HCT116 (cell line): ENCODE results near the gene RASSF7. TPM values are rescaled to one million over a fixed set of nuclear protein-coding genes. Genes with fewer than 3 reads are reported as not detected.

Experiments
- ATAC-seq: fragments of 200-7000 bp; cut with Tn5 transposase; 2 replicates; pipeline ENCODE4 v1.9.1; 2020; ENCODE audit warnings: mild to moderate bottlenecking, moderate library complexity
- BruUV-seq: library from RNA; stranded (reverse); fragments of 400-500 nt; replicated peaks from 2 replicates; lab custom pipeline; 2021; lab: Mats Ljungman, UMichigan
- CTCF ChIA-PET: fragments of 300-600 bp; sonication (Branson Sonifier 250); formaldehyde crosslinking; loops from one replicate; lab custom pipeline; 2021; ENCODE audit warnings: antibody characterized with exemption; lab: Charles Lee
- POLR2A ChIA-PET: fragments of 300-600, 350-600 bp; sonication (Branson Sonifier 250); formaldehyde crosslinking; loops from one replicate; lab custom pipeline; 2021; ENCODE audit warnings: antibody characterized with exemption; lab: Charles Lee
- RAD21 ChIA-PET, 2 experiments: fragments of 300-600 bp; sonication (Branson Sonifier 250); formaldehyde crosslinking; loops; one replicate each; lab custom pipeline; 2023; ENCODE audit warnings: low total read pairs in 2 of 2; ENCODE audit not compliant: uncharacterized antibody in 2 of 2, unreplicated experiment in 2 of 2, low non-redundant PET in 1 of 2; lab: Charles Lee
- DNase-seq: peaks from one replicate; pipeline ENCODE4 v3.0.0-alpha.2; 2010; ENCODE audit warnings: low read depth, low spot score
- H2AFZ ChIP-seq: fragments of 200-600 bp; shearing (Covaris generic), sonication (generic); 2 replicates; pipeline ENCODE4 v1.6.1; 2017; ENCODE audit warnings: low read depth, mixed run types, mixed read lengths, antibody characterized with exemption, low read length; ENCODE audit not compliant: poor library complexity, severe bottlenecking
- H3K27ac ChIP-seq: 2 replicates; pipeline ENCODE4 v1.5.1; 2012; ENCODE audit warnings: low read depth, low read length
- H3K27me3 ChIP-seq: fragments of 200-600 bp; sonication (generic); 2 replicates; pipeline ENCODE4 v1.6.1; 2016; ENCODE audit warnings: mixed run types, low read length, mixed read lengths; ENCODE audit not compliant: insufficient read depth
- H3K36me3 ChIP-seq, 2 experiments: fragments of 200-500 bp in 1 of 2; fragments of 200-600 bp in 1 of 2; sonication (Bioruptor generic) in 1 of 2; sonication (generic) in 1 of 2; 2 replicates each; pipeline versions ENCODE4 v1.5.1 to v1.6.1; 2014 to 2016; ENCODE audit warnings: low read length in 2 of 2, inconsistent platforms in 1 of 2, mixed read lengths in 1 of 2, mixed run types in 1 of 2; ENCODE audit not compliant: insufficient read depth in 2 of 2, control insufficient read depth in 1 of 2
- H3K4me1 ChIP-seq, 2 experiments: fragments of 200-600 bp in 1 of 2; sonication (generic) in 1 of 2; 2 replicates each; pipeline versions ENCODE4 v1.5.1 to v1.6.1; 2012 to 2017; ENCODE audit warnings: low read length in 2 of 2, inconsistent platforms in 1 of 2, mild to moderate bottlenecking in 1 of 2, mixed read lengths in 1 of 2, mixed run types in 1 of 2, moderate library complexity in 1 of 2; ENCODE audit not compliant: insufficient read depth in 2 of 2, control insufficient read depth in 1 of 2
- H3K4me2 ChIP-seq: fragments of 200-600 bp; sonication (generic); 2 replicates; pipeline ENCODE4 v1.6.1; 2017; ENCODE audit warnings: mixed run types, low read length, mixed read lengths
- H3K4me3 ChIP-seq, 2 experiments: fragments of 200-600 bp in 1 of 2; sonication (generic) in 1 of 2; replicated peaks in 1 of 2; 2 replicates each; pipeline ENCODE4 v1.5.1; 2011 to 2016; ENCODE audit warnings: low read length in 2 of 2, control low read depth in 1 of 2, low read depth in 1 of 2, mild to moderate bottlenecking in 1 of 2, mixed read lengths in 1 of 2, mixed run types in 1 of 2
- H3K79me2 ChIP-seq: fragments of 200-600 bp; sonication (generic); 2 replicates; pipeline ENCODE4 v1.6.1; 2017; ENCODE audit warnings: mild to moderate bottlenecking, mixed run types, low read length, moderate library complexity, mixed read lengths; ENCODE audit not compliant: insufficient read depth
- H3K9ac ChIP-seq: fragments of 200-600 bp; sonication (generic); 2 replicates; pipeline ENCODE4 v1.6.1; 2016; ENCODE audit warnings: low read length, mixed read lengths
- H3K9me2 ChIP-seq: fragments of 200-600 bp; sonication (generic), shearing (Covaris generic); 2 replicates; pipeline ENCODE4 v1.6.1; 2017; ENCODE audit warnings: mixed run types, mild to moderate bottlenecking, moderate library complexity; ENCODE audit not compliant: insufficient read depth
- H3K9me3 ChIP-seq, 2 experiments: fragments of 200-500 bp in 1 of 2; fragments of 200-600 bp in 1 of 2; sonication (Bioruptor generic) in 1 of 2; sonication (generic) in 1 of 2; 2 replicates each; pipeline ENCODE4 v1.6.1; 2014 to 2017; ENCODE audit warnings: low read length in 2 of 2, mixed read lengths in 2 of 2, inconsistent platforms in 1 of 2, low read depth in 1 of 2, mild to moderate bottlenecking in 1 of 2, mixed run types in 1 of 2, moderate library complexity in 1 of 2; ENCODE audit not compliant: control insufficient read depth in 1 of 2, insufficient read depth in 1 of 2
- H4K20me1 ChIP-seq: fragments of 200-600 bp; sonication (generic), shearing (Covaris generic); 2 replicates; pipeline ENCODE4 v1.6.1; 2017; ENCODE audit warnings: mixed run types, mild to moderate bottlenecking, moderate library complexity; ENCODE audit not compliant: insufficient read depth
- CBX3 ChIP-seq: IDR thresholded peaks from 2 replicates; pipeline ENCODE4 v1.6.1; 2012; ENCODE audit warnings: low read depth
- CEBPB ChIP-seq: IDR thresholded peaks from 2 replicates; pipeline ENCODE4 v1.6.1; 2012; ENCODE audit warnings: low read depth
- EGR1 ChIP-seq: IDR thresholded peaks from 2 replicates; pipeline ENCODE4 v1.6.1; 2012; ENCODE audit warnings: low read depth
- EZH2 ChIP-seq: fragments of 200-600 bp; sonication (generic); IDR thresholded peaks from 2 replicates; pipeline ENCODE4 v1.6.1; 2017; ENCODE audit warnings: antibody characterized with exemption, mixed run types
- JUND ChIP-seq: IDR thresholded peaks from 2 replicates; pipeline ENCODE4 v1.6.1; 2012
- POLR2A ChIP-seq: IDR thresholded peaks from 2 replicates; pipeline ENCODE4 v1.7.0; 2011; ENCODE audit warnings: borderline replicate concordance; ENCODE audit not compliant: insufficient read depth, insufficient read length; ENCODE audit errors: extremely low read depth
- POLR2AphosphoS5 ChIP-seq: IDR thresholded peaks from 2 replicates; pipeline ENCODE4 v1.6.1; 2011; ENCODE audit warnings: mild to moderate bottlenecking, low read depth, low read length, moderate library complexity
- RAD21 ChIP-seq: IDR thresholded peaks from 2 replicates; pipeline ENCODE4 v1.6.1; 2012; ENCODE audit warnings: low read depth, mild to moderate bottlenecking
- SP1 ChIP-seq: IDR thresholded peaks from 2 replicates; pipeline ENCODE4 v1.6.1; 2012; ENCODE audit warnings: low read depth
- SRF ChIP-seq: IDR thresholded peaks from 2 replicates; pipeline ENCODE4 v1.6.1; 2012; ENCODE audit warnings: low read depth
- TCF7L2 ChIP-seq: IDR thresholded peaks from 2 replicates; pipeline ENCODE4 v1.7.0; 2011; ENCODE audit warnings: borderline replicate concordance, inconsistent platforms; ENCODE audit not compliant: insufficient read depth, insufficient read length; ENCODE audit errors: extremely low read depth
- YY1 ChIP-seq: IDR thresholded peaks from 2 replicates; pipeline ENCODE4 v1.6.1; 2011; ENCODE audit warnings: low read length, low read depth, moderate library complexity, mild to moderate bottlenecking; ENCODE audit not compliant: insufficient replicate concordance; ENCODE audit errors: extremely low read depth
- ZFX ChIP-seq: fragments of 450-650 bp; IDR thresholded peaks from 2 replicates; pipeline ENCODE4 v1.6.1; 2017
- ZNF274 ChIP-seq: fragments of 200-500 bp; sonication (Bioruptor generic); IDR thresholded peaks from 2 replicates; pipeline ENCODE4 v1.6.1; 2014; ENCODE audit warnings: mild to moderate bottlenecking, low read depth, low read length, inconsistent platforms
- intact Hi-C: fragments of 100-400 bp; cut with micrococcal nuclease; formaldehyde crosslinking; loops from 2 replicates; pipeline ENCODE4 v1.10.0; 2022
- total RNA-seq: library from RNA; stranded (reverse); gene quantifications from one replicate; pipeline ENCODE4 v1.2.1, GENCODE V29; 2021; ENCODE audit not compliant: unreplicated experiment
- TF ChIP-seq, protein P1 (sequence below): IDR thresholded peaks from 2 replicates; pipeline ENCODE4 v1.6.1; 2011; ENCODE audit warnings: mild to moderate bottlenecking, low read length, moderate library complexity; ENCODE audit not compliant: insufficient replicate concordance; ENCODE audit errors: extremely low read depth
- TF ChIP-seq, protein P2 (sequence below): IDR thresholded peaks from 2 replicates; pipeline ENCODE4 v1.6.1; 2012
- TF ChIP-seq, protein P3 (sequence below): IDR thresholded peaks from 2 replicates; pipeline ENCODE4 v1.6.1; 2012; ENCODE audit warnings: low read depth
- TF ChIP-seq, protein P4 (sequence below), 3 experiments: fragments of 200-600 bp in 1 of 3; sonication (generic) in 1 of 3; IDR thresholded peaks in 2 of 3; conservative IDR thresholded peaks in 1 of 3; 2 replicates each; pipeline ENCODE4 v1.5.1; 2012 to 2017; ENCODE audit warnings: low read depth in 2 of 3, low read length in 2 of 3, antibody characterized with exemption in 1 of 3, borderline replicate concordance in 1 of 3, control low read depth in 1 of 3, mild to moderate bottlenecking in 1 of 3, mixed read lengths in 1 of 3, mixed run types in 1 of 3, moderate library complexity in 1 of 3; ENCODE audit not compliant: insufficient read depth in 1 of 3

Gene RASSF7
- total RNA-seq, 1 experiment from 2014 or later = 35.9 TPM

DNA sequence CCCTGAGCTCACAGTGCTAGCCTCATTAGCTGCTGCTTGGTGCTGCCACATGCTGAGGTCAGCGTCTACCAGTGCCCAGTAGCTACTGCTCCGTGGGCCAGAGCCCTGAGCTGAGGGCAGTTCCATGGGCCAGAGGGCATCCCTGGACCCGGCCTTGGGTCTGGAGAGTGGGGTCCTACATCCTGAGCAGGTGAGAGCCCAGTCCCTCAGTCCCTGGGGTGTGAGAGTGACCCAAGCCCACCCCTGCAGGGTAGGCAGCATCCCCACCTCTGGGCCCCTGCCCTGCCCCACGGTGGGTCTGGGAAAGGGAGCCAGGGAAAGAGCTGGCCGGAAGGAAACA is 10.1 kb upstream of the RASSF7 start:
- BruUV-seq = no TSS peak
- POLR2A ChIA-PET = no interaction called here
- no peaks in the 10 kb centered on the region for H3K36me3 ChIP-seq
- no peak overlapping the region for H3K27ac ChIP-seq
- intact Hi-C loops = no loop called here
- CTCF ChIA-PET = no interaction called here
- H3K4me2 ChIP-seq = no peak overlapping the region
- H3K9me2 ChIP-seq = no peaks in the 10 kb centered on the region
- RAD21 ChIA-PET = no interaction called here
- no peaks in the 10 kb centered on the region for H3K9me3 ChIP-seq
- no peaks in the 10 kb centered on the region for H4K20me1 ChIP-seq
- no peak overlapping the region for H3K4me3 ChIP-seq
- H3K79me2 ChIP-seq = no peaks in the 10 kb centered on the region
- H2AFZ ChIP-seq = no peak overlapping the region
- no peak for DNase-seq
- no peaks in the 10 kb centered on the region for H3K27me3 ChIP-seq
- no peak for TF ChIP-seq ZFX
- TF ChIP-seq CBX3 = no peak
- TF ChIP-seq, protein P1, sequence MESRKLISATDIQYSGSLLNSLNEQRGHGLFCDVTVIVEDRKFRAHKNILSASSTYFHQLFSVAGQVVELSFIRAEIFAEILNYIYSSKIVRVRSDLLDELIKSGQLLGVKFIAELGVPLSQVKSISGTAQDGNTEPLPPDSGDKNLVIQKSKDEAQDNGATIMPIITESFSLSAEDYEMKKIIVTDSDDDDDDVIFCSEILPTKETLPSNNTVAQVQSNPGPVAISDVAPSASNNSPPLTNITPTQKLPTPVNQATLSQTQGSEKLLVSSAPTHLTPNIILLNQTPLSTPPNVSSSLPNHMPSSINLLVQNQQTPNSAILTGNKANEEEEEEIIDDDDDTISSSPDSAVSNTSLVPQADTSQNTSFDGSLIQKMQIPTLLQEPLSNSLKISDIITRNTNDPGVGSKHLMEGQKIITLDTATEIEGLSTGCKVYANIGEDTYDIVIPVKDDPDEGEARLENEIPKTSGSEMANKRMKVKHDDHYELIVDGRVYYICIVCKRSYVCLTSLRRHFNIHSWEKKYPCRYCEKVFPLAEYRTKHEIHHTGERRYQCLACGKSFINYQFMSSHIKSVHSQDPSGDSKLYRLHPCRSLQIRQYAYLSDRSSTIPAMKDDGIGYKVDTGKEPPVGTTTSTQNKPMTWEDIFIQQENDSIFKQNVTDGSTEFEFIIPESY = no peak
- TF ChIP-seq TCF7L2 = no peak
- no peak for TF ChIP-seq POLR2A
- TF ChIP-seq, protein P2, sequence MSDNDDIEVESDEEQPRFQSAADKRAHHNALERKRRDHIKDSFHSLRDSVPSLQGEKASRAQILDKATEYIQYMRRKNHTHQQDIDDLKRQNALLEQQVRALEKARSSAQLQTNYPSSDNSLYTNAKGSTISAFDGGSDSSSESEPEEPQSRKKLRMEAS = no peak
- TF ChIP-seq SRF = no peak
- TF ChIP-seq POLR2AphosphoS5 = no peak
- TF ChIP-seq, protein P3, sequence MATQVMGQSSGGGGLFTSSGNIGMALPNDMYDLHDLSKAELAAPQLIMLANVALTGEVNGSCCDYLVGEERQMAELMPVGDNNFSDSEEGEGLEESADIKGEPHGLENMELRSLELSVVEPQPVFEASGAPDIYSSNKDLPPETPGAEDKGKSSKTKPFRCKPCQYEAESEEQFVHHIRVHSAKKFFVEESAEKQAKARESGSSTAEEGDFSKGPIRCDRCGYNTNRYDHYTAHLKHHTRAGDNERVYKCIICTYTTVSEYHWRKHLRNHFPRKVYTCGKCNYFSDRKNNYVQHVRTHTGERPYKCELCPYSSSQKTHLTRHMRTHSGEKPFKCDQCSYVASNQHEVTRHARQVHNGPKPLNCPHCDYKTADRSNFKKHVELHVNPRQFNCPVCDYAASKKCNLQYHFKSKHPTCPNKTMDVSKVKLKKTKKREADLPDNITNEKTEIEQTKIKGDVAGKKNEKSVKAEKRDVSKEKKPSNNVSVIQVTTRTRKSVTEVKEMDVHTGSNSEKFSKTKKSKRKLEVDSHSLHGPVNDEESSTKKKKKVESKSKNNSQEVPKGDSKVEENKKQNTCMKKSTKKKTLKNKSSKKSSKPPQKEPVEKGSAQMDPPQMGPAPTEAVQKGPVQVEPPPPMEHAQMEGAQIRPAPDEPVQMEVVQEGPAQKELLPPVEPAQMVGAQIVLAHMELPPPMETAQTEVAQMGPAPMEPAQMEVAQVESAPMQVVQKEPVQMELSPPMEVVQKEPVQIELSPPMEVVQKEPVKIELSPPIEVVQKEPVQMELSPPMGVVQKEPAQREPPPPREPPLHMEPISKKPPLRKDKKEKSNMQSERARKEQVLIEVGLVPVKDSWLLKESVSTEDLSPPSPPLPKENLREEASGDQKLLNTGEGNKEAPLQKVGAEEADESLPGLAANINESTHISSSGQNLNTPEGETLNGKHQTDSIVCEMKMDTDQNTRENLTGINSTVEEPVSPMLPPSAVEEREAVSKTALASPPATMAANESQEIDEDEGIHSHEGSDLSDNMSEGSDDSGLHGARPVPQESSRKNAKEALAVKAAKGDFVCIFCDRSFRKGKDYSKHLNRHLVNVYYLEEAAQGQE = no peak
- no peak for TF ChIP-seq YY1
- TF ChIP-seq JUND = no peak
- TF ChIP-seq SP1 = no peak
- no peak for TF ChIP-seq EZH2
- TF ChIP-seq RAD21 = no peak
- TF ChIP-seq CEBPB = no peak
- no peak for TF ChIP-seq EGR1
- TF ChIP-seq ZNF274 = no peak
- TF ChIP-seq, protein P4, sequence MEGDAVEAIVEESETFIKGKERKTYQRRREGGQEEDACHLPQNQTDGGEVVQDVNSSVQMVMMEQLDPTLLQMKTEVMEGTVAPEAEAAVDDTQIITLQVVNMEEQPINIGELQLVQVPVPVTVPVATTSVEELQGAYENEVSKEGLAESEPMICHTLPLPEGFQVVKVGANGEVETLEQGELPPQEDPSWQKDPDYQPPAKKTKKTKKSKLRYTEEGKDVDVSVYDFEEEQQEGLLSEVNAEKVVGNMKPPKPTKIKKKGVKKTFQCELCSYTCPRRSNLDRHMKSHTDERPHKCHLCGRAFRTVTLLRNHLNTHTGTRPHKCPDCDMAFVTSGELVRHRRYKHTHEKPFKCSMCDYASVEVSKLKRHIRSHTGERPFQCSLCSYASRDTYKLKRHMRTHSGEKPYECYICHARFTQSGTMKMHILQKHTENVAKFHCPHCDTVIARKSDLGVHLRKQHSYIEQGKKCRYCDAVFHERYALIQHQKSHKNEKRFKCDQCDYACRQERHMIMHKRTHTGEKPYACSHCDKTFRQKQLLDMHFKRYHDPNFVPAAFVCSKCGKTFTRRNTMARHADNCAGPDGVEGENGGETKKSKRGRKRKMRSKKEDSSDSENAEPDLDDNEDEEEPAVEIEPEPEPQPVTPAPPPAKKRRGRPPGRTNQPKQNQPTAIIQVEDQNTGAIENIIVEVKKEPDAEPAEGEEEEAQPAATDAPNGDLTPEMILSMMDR (IDR thresholded peaks at IDR 0.05 in 2 of 3, conservative IDR thresholded peaks at IDR 0.05 in 1 of 3; ENCODE audit: borderline replicate concordance in 1 of 3, insufficient read depth in 1 of 3, low read depth in 2 of 3, low read length in 2 of 3) = no peak
- ATAC-seq = no peak
- H3K9ac ChIP-seq = no peak overlapping the region
- peaks cover 5 to 22% of the 10 kb centered on the region in 2 experiments; a peak in 3 of 4 replicates for H3K4me1 ChIP-seq
